ENCODE data around the gene B3GALNT1. TPM values are rescaled to one million over a fixed set of nuclear protein-coding genes. Genes with fewer than 3 reads are reported as not detected.
A peak's percentile ranks its signal among the peaks of the same experiment; 100 is the strongest.

B3GALNT1 gene
- total and polyA plus RNA-seq, 2 experiments from 2014 or later, result 11.7 to 22.5 TPM

GRCh38 chr3:161103776-161104385 lies 1.3 kb downstream of the B3GALNT1 start:
- Histone ChIP-seq H3K27ac (peak overlapping the region; percentile 80), H3K4me3 (peak overlapping the region; percentile 67), H4K20me1 (ENCODE audit: insufficient read depth, poor library complexity, severe bottlenecking) (no peaks in the 10 kb centered on the region), H3K4me2 (peak overlapping the region; percentile 89), H3K36me3 (replicated peaks; ENCODE audit: insufficient read depth, low read depth) (no peaks in the 10 kb centered on the region), H3K4me1 (ENCODE audit: insufficient read depth) (no peaks in the 10 kb centered on the region), H2AFZ (peak overlapping the region; percentile 95), H3K9me3 (ENCODE audit: low read depth) (no peaks in the 10 kb centered on the region), H3K27me3 (no peaks in the 10 kb centered on the region), H3K9me2 (replicated peaks; ENCODE audit: insufficient read depth) (no peaks in the 10 kb centered on the region), H3K79me2 (no peaks in the 10 kb centered on the region)
- DNase-seq (ENCODE audit: low spot score), result no peak
- WGBS (ENCODE audit: low lambda C conversion rate, missing lambda C conversion rate), result 92% methylated on average over 22 of the region's 22 CpGs
- TF ChIP-seq CTCF (IDR thresholded peaks at IDR 0.05; ENCODE audit: poor library complexity), result no peak
- no peak for TF ChIP-seq EZH2 (IDR thresholded peaks at IDR 0.05; ENCODE audit: borderline replicate concordance)
- no peak for TF ChIP-seq EZH2phosphoT487 (IDR thresholded peaks at IDR 0.05; ENCODE audit: low read depth, severe bottlenecking, unreplicated experiment)

- H3K4me3 ChIP-seq, result no peak overlapping the region
- no peak overlapping the region for H3K4me2 ChIP-seq
- no peaks in the 10 kb centered on the region for H4K20me1 ChIP-seq (ENCODE audit: insufficient read depth, poor library complexity, severe bottlenecking)
- DNase-seq (ENCODE audit: low spot score), result no peak
- no peaks in the 10 kb centered on the region for H3K9me2 ChIP-seq (replicated peaks; ENCODE audit: insufficient read depth)
- TF ChIP-seq EZH2phosphoT487 (IDR thresholded peaks at IDR 0.05; ENCODE audit: low read depth, severe bottlenecking, unreplicated experiment) (no peak), EZH2 (IDR thresholded peaks at IDR 0.05; ENCODE audit: borderline replicate concordance) (no peak), CTCF (IDR thresholded peaks at IDR 0.05; ENCODE audit: poor library complexity) (no peak)
- WGBS (ENCODE audit: low lambda C conversion rate, missing lambda C conversion rate), result 83% methylated on average over 3 of the region's 3 CpGs
- no peaks in the 10 kb centered on the region for H3K4me1 ChIP-seq (ENCODE audit: insufficient read depth)
- H3K27ac ChIP-seq, result no peak overlapping the region
- H3K36me3 ChIP-seq (replicated peaks; ENCODE audit: insufficient read depth, low read depth), result no peaks in the 10 kb centered on the region
- H3K27me3 ChIP-seq, result no peaks in the 10 kb centered on the region
- H2AFZ ChIP-seq, result no peak overlapping the region
- no peaks in the 10 kb centered on the region for H3K9me3 ChIP-seq (ENCODE audit: low read depth)
- no peaks in the 10 kb centered on the region for H3K79me2 ChIP-seq
Observed at GRCh38 chr3:161101609-161102008, 3.5 kb downstream of the B3GALNT1 start.

- 72% methylated on average over 6 of the region's 6 CpGs for WGBS (ENCODE audit: low lambda C conversion rate, missing lambda C conversion rate)
- no peaks in the 10 kb centered on the region for H3K9me3 ChIP-seq (ENCODE audit: low read depth)
- no peaks in the 10 kb centered on the region for H3K36me3 ChIP-seq (replicated peaks; ENCODE audit: insufficient read depth, low read depth)
- no peaks in the 10 kb centered on the region for H3K4me1 ChIP-seq (ENCODE audit: insufficient read depth)
- H3K9me2 ChIP-seq (replicated peaks; ENCODE audit: insufficient read depth), result no peaks in the 10 kb centered on the region
- H2AFZ ChIP-seq, result no peak overlapping the region
- no peak overlapping the region for H3K27ac ChIP-seq
- H3K4me2 ChIP-seq, result no peak overlapping the region
- no peaks in the 10 kb centered on the region for H3K79me2 ChIP-seq
- peak; percentile 56 for DNase-seq (ENCODE audit: low spot score)
- H3K4me3 ChIP-seq, result no peak overlapping the region
- no peaks in the 10 kb centered on the region for H4K20me1 ChIP-seq (ENCODE audit: insufficient read depth, poor library complexity, severe bottlenecking)
- no peaks in the 10 kb centered on the region for H3K27me3 ChIP-seq
- TF ChIP-seq EZH2 (IDR thresholded peaks at IDR 0.05; ENCODE audit: borderline replicate concordance), result no peak
- no peak for TF ChIP-seq EZH2phosphoT487 (IDR thresholded peaks at IDR 0.05; ENCODE audit: low read depth, severe bottlenecking, unreplicated experiment)
- TF ChIP-seq CTCF (IDR thresholded peaks at IDR 0.05; ENCODE audit: poor library complexity), result no peak
Observed at GRCh38 chr3:161100994-161101393, 4.2 kb downstream of the B3GALNT1 start.

Measured in hepatocyte (in vitro differentiated cells).